COLO668 (cell line): ENCODE data around the gene SLC8A2.
"Not testable (repeated sequence)": the region's sequence is repeated elsewhere in the genome, so short reads cannot be mapped to it uniquely, and the experiment has no call there.

Experiments used
- DNase-seq: peaks from one replicate; lab custom pipeline; 2025; ENCODE audit not compliant: unreplicated experiment; lab: John Stamatoyannopoulos, UW

Gene SLC8A2

DNA sequence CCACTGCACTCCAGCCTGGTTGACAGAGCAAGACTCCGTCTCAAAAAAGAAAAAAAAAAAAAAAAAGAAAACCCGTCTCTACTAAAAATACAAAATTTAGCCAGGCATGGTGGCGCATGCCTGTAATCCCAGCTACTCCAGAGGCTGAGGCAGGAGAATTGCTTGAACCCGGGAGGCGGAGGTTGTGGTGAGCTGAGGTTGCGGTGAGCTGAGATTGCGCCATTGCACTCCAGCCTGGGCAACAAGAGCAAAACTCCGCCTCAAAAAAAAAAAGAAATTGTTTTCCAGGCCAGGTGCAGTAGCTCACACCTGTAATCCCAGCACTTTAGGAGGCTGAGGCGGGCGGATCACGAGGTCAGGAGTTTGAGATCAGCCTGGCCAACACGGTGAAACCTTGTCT, 85.1 kb downstream of the SLC8A2 start:
- DNase-seq, result not testable (repeated sequence)

- DNase-seq, result not testable (repeated sequence)
Observed at GRCh38 chr19:47384533-47384932, 87.2 kb downstream of the SLC8A2 start.

- not testable (repeated sequence) for DNase-seq
Observed at GRCh38 chr19:47383890-47384289, 87.8 kb downstream of the SLC8A2 start.

DNA sequence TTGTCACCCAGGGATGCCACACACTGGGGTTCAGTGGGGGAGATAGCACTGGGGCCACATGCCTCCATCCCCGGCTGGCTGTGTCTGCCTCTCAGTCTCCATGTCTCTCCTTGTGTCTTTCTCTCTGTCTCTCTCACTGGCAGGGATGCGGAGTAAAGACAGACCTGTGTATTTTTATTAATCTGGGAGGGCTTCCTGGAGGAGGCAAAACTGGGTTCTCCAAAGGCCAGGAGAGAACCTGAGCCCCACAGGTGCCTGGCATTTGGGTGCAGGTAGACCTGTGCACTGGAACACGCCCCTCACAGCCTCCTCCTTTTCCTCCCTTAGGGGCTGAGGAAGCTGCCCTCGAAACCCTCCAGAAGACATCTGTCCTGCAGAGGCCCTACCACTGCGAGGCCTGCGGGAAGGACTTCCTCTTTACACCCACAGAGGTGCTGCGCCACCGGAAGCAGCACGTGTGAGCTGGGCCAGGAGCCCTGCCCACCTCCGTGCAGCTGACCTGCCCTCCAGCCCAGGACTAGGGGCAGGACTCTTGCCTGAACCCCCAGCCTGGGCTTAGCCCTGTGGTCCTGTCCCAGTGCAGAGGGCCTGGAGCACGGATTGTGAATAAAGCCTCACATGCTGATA, 89.9 kb downstream of the SLC8A2 start:
- no peak for DNase-seq

DNA sequence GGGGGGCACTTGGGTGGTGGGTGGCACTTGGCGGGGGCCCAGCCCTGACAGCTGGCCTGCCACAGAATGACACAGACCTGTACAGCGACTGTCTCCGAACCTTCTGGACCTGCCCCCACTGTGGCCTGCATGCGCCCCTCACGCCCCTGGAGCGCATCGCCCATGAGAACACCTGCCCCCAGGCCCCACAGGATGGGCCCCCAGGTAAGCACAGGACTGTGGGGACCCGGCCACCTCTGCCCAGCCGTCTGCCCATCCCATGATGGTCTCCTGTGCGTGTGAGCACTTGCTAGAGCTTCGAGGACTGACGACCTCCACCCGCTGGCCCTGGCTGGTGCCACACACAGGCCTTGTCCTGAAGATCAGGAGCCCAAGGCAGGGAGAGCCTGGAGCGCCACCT, 90.6 kb downstream of the SLC8A2 start:
- no peak for DNase-seq

- DNase-seq, result no peak
Observed at GRCh38 chr19:47380559-47380958, 91.1 kb downstream of the SLC8A2 start.

DNA sequence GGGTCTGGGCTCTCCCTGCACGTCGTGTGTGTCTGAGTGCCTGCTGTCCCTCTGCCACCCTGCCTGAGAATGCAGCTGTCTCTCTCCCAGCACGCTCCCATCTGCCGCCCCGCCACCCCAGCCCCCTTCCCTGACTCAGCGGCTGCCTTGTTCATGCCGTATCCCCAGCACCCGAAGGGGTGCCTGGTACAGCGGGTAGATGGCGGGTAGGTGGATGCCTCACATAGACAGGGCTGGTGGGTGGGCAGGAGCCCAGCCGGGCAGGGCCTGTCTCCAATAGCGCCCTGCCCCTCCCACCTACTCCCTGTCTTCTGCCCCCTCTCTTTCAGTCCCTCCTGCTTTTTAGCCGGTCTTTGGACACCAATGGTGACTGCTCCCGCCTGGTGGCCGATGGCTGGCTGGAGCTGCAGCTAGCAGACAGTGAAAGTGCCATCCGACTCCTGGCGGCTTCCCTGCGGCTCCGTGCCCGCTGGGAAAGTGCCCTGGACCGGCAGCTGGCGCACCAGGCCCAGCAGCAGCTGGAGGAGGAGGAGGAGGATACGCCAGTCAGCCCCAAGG, 92.2 kb downstream of the SLC8A2 start:
- no peak for DNase-seq

DNA sequence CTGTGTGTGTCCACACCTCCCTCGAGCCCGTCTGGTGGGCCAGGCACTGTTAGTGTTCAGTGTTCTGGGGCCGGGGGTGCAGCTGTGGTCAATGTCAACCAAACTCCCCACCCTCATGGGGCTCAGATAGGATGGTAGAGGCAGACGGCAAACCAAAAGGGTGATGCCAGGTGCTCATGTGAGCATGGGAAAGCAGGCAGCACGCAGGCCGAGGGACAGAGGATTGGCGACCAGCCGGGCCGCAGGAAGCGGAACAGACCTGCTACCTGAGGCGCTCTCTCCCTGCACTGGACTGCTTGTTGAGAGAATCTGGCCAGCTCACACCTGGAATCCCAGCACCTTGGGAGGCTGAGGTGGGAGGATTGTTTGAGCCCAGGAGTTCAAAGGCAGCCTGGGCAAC, 93.4 kb downstream of the SLC8A2 start:
- DNase-seq, result no peak
